NOMO-1 treated with dmso at 0.1 percent for 144 hours (cell line): ENCODE data around the gene MAP4.

ENCODE experiments used
- DNase-seq: peaks from one replicate; lab custom pipeline; 2025; ENCODE audit not compliant: unreplicated experiment; lab: John Stamatoyannopoulos, UW

MAP4 gene

GRCh38 chr3:47867451-47868044 is 148.7 kb downstream of the MAP4 start:
- DNase-seq: no peak

DNA sequence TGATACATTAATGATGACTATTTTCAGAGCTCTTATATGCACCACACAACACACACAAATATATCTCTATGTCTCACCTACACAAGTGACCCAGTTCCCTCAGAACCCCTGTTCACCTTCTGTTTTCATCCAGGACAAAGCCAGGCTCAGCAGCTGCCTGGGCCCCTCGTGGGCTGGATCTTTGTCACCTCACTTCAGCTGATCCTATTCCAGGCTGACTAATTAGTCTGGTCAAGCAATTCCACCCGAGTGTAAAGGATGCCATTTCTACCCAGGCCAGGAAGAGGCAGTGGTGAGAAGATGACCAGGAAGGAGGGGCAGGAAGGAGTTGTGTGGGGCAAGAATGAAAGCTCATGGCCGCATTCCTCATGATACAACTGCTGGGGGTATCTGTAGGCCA is 151.0 kb downstream of the MAP4 start:
- no peak for DNase-seq

- DNase-seq: no peak
These were observed 152.7 kb downstream of the MAP4 start for GRCh38 chr3:47863391-47864128.

GRCh38 chr3:47859956-47860605 is 156.1 kb downstream of the MAP4 start:
- no peak for DNase-seq

- no peak for DNase-seq
These were observed 159.1 kb downstream of the MAP4 start for GRCh38 chr3:47857151-47857550.

- no peak for DNase-seq
These were observed 159.5 kb downstream of the MAP4 start for GRCh38 chr3:47856669-47857068.

DNA sequence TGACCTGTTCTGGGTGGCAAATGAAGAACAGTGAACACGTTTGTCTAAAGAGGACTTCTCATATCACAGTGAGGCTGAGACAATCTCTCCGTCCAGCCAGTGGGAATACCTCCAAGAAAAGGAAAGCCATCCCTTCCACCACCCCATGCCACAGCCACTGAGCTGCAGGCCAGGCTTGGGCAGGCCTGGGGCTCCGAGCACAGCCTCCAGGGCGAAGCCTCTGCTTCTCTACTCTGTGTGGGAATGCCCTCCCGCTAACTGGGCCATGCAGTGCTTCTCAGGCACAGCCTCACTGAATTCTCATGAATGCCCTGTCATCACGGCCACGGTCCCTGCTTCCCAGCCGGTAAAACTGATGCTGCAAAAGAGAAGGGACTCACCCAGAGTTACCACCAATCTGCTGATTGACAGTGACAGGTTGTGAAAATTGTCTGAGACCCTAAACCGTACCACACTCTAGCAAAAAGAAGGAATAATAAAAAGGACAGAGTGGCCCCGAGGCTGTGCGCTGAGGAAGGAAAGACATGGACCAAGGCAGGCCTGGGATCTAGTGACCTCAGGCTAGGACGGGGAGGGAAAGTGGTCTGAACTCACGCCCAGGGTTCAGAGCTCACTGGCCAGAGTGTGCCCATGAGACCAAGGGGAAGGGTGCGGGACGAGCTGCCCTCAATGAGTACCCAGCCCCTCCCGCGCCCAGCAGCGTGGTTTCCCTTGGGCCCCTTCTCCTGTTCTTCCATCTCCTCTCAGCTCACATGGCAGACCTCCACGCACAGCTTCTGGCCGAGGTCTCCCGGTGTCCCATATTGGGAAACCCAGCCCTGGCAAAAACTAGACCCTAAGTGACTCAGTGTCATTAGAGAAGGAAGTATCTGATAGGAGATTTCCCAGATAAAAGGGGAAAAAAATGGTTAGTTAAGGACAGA is 160.5 kb downstream of the MAP4 start:
- DNase-seq: no peak

DNA sequence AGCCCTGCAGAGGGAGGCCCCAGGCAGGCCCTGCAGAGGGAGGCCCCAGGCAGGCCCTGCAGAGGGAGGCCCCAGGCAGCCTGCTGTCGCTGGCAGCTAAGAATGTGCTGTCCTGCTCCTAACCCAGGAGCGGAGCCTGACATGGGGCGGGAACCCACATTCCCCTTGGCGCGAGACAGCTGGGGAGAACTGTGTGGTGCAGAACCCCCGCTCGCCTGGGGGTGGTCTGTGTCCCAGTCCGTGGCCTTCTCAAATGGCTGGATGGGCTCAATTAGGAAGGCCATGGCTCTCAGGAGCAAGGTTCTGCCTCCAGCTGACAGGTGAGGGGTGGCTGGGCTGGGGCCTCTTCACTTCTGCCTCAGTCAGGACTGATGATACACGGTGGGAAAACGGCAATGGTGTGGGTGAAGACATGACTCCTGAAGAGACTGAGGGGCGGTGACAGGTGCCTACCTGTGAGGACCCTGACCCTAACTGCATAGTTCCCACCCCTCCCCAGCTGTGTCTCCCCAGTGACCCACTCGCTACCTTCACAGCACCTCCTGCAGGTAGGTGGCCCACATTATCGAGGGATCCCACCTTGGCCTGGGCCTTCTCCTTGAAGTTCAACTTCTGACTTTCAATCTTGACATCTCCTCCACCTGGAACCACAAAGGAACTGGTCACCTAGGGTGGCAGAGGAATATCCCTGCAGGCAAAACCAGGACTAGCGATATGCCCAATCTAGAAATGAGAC is 161.3 kb downstream of the MAP4 start:
- DNase-seq: no peak

- no peak for DNase-seq
These were observed 161.9 kb downstream of the MAP4 start for GRCh38 chr3:47854267-47854666.

- no peak for DNase-seq
These were observed 163.3 kb downstream of the MAP4 start for GRCh38 chr3:47852604-47853602.

- no peak for DNase-seq
These were observed 164.2 kb downstream of the MAP4 start for GRCh38 chr3:47851888-47852603.

- no peak for DNase-seq
These were observed 165.4 kb downstream of the MAP4 start for GRCh38 chr3:47850564-47851410.

- DNase-seq: no peak
These were observed 166.3 kb downstream of the MAP4 start for GRCh38 chr3:47849699-47850563.

DNA sequence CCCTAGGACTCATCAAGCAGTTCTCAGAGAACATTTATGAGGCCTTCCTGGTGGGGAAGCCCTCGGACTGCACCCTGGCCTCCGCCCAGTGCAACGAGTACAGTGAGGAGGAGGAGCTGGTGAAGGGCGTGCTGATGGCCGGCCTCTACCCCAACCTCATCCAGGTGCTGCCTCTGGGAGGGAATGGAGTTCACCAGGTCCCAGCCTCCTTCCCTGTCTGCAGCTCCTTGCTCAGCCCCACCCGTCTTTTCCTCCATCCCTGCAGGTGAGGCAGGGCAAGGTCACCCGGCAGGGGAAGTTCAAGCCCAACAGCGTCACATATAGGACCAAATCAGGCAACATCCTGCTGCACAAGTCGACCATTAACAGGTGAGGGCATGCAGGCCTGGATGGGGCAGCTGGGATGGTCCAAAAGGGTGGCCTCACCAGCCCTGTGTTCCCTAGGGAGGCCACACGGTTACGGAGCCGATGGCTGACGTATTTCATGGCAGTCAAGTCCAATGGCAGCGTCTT is 167.0 kb downstream of the MAP4 start:
- no peak for DNase-seq

GRCh38 chr3:47848599-47849117 is 167.6 kb downstream of the MAP4 start:
- DNase-seq: no peak

DNA sequence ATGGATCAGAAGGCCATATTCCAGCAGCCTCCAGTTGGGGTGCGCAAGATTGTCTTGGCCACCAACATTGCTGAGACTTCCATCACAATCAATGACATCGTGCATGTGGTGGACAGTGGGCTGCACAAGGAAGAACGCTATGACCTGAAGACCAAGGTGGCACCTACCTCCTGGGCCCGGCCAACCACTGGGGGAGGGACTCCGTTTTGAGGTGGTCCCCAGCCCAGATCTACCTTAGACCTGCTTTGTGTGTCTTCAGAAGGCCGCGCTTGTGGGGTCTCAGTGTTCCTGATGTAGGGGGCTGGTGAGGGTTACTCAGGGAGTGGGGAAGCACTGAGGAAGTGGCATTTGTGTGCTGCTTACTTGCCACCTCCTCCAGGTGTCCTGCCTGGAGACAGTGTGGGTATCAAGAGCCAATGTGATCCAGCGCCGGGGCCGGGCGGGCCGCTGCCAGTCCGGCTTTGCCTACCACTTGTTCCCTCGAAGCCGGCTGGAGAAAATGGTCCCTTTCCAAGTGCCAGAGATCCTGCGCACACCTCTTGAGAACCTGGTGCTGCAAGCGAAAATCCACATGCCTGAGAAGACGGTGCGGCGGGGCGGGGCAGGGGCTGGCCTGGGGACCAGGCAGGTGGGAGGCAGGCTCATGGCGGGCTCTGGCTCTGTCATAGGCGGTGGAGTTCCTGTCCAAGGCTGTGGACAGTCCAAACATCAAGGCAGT is 168.3 kb downstream of the MAP4 start:
- DNase-seq: no peak
